ENCODE data around the gene PSME1. TPM values are rescaled to one million over a fixed set of nuclear protein-coding genes. Genes with fewer than 3 reads are reported as not detected.

Gene PSME1
- total and polyA plus RNA-seq, 2 of the 13 experiments (the other 11 are each of a cell fraction or from before 2014, with no cell fraction given), result 159 to 608 TPM

GRCh38 chr14:24160850-24161804 is 25.1 kb downstream of the PSME1 start, which contains the start of gene IRF9 (continued):
- no peak for TF ChIP-seq NFE2 (CRISPR knock-in tag; IDR thresholded peaks at IDR 0.05)
- peak; percentile 55; the same call in 1 of the 2 replicates for TF ChIP-seq GPN1 (CRISPR knock-in tag; IDR thresholded peaks at IDR 0.05; ENCODE audit: borderline replicate concordance)
- TF ChIP-seq PLSCR1 (CRISPR knock-in tag; IDR thresholded peaks at IDR 0.05; ENCODE audit: borderline replicate concordance), result no peak
- peak; percentile 99 for TF ChIP-seq ZFP1 (CRISPR knock-in tag; IDR thresholded peaks at IDR 0.05)
- TF ChIP-seq NFKBIZ (CRISPR knock-in tag; IDR thresholded peaks at IDR 0.05), result peak; percentile 98
- TF ChIP-seq ZNF20 (CRISPR knock-in tag; IDR thresholded peaks at IDR 0.05), result no peak
- peak; percentile 95 for TF ChIP-seq HOXA3 (CRISPR knock-in tag; IDR thresholded peaks at IDR 0.05)
- peak; percentile 81 for TF ChIP-seq PHF8 (CRISPR knock-in tag; IDR thresholded peaks at IDR 0.05)
- TF ChIP-seq ZNF747 (CRISPR knock-in tag; IDR thresholded peaks at IDR 0.05; ENCODE audit: borderline replicate concordance), result peak; percentile 99
- no peak for TF ChIP-seq ZNF737 (CRISPR knock-in tag; IDR thresholded peaks at IDR 0.05; ENCODE audit: borderline replicate concordance)
- TF ChIP-seq KLF16 (CRISPR knock-in tag; IDR thresholded peaks at IDR 0.05), result peak in 1 of 2 experiments; percentile 100; a peak in 2 of 4 replicates
- TF ChIP-seq ZNF577 (CRISPR knock-in tag; IDR thresholded peaks at IDR 0.05; ENCODE audit: borderline replicate concordance, low read depth), result no peak
- no peak for TF ChIP-seq MEIS1 (CRISPR knock-in tag; IDR thresholded peaks at IDR 0.05; ENCODE audit: borderline replicate concordance)
- TF ChIP-seq RFX5 (IDR thresholded peaks at IDR 0.05; ENCODE audit: low read depth, low read length), result peak; percentile 17; the same call in 1 of the 2 replicates
- TF ChIP-seq CCDC6 (CRISPR knock-in tag; IDR thresholded peaks at IDR 0.05), result peak; percentile 100
- peak; percentile 95; the same call in 1 of the 2 replicates for TF ChIP-seq ZNF816 (CRISPR knock-in tag; IDR thresholded peaks at IDR 0.05; ENCODE audit: borderline replicate concordance)
- no peak for TF ChIP-seq CBX2 (IDR thresholded peaks at IDR 0.05; ENCODE audit: low read depth, low read length)
- TF ChIP-seq CBX2 (CRISPR knock-in tag; IDR thresholded peaks at IDR 0.05; ENCODE audit: low read depth), result no peak
- TF ChIP-seq PRDM10 (CRISPR knock-in tag; IDR thresholded peaks at IDR 0.05; ENCODE audit: low read depth), result peak; percentile 93
- no peak for TF ChIP-seq ZNF720 (CRISPR knock-in tag; IDR thresholded peaks at IDR 0.05)
- TF ChIP-seq HNRNPL (IDR thresholded peaks at IDR 0.05; ENCODE audit: low read depth, low read length), result peak; percentile 92
- TF ChIP-seq HNRNPH1 (optimal IDR thresholded peaks at IDR 0.05; ENCODE audit: low read depth, low read length), result no peak
- peak; percentile 99 for TF ChIP-seq SSRP1 (CRISPR knock-in tag; IDR thresholded peaks at IDR 0.05)
- TF ChIP-seq ZBTB7B (CRISPR knock-in tag; IDR thresholded peaks at IDR 0.05), result peak; percentile 97
- TF ChIP-seq ZNF10 (CRISPR knock-in tag; IDR thresholded peaks at IDR 0.05; ENCODE audit: borderline replicate concordance, low read depth), result no peak
- peak; percentile 94 for TF ChIP-seq CBFB (CRISPR knock-in tag; IDR thresholded peaks at IDR 0.05)
- peak; percentile 1; the same call in 1 of the 2 replicates for TF ChIP-seq ZNF709 (CRISPR knock-in tag; IDR thresholded peaks at IDR 0.05)
- TF ChIP-seq ZZZ3 (CRISPR knock-in tag; IDR thresholded peaks at IDR 0.05; ENCODE audit: borderline replicate concordance), result no peak; the same call in 1 of the 2 replicates

Data from HepG2 (cell line).